ENCODE results near the gene PNPLA4.

DNA sequence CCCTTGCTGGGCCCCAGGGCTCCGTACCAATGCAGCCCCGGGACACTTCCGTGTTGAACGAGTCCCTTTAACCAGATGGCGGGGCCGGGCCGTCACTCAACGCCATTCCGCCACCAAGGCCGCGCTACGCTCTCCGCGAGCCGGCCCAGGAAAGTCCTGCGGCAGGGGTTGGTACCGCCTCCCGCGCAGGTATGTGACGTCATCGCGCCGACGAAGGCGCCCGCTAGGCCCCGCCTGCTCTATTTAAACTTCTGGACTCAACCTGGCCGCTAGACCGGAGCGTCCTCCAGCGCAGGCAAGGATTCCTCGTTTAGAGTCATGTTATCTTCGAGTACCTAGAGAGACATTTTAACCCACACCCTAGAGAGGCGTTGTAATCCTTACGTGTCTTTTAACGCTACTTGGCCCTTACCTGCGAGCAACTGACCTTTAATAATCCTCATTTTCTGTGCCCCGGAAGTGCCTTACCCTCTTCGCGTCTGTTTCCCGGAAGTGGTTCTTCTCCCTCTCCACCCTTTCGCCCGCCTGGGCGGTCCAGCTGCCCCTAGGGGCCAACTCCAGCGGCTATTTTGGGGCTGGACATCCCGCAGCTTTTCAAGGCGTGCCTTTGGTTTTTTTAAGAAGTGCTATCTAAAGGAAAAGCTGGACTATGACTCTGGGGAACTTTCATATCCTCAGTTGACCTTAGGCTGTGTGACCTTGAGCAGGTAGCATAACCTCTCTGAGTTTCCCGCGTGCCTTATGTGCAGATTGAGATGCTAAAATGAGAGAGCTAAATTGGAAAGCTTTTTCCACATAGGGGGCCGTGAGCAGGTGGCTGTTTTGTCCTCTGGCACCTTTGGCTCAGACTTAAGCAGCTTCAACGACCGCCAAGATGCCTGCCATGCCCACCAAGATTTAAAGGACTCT, at the start of gene PNPLA4:
- TF ChIP-seq CTCF (IDR thresholded peaks at IDR 0.05) (no peak), POLR2A (IDR thresholded peaks at IDR 0.05) (no peak), POLR2AphosphoS5 (IDR thresholded peaks at IDR 0.05; ENCODE audit: insufficient read depth in 1 of 2, low read depth in 1 of 2) (peak; percentile 51 to 59)

All from vagina (tissue), 2 donors.